Urothelium cell line (cell line): ENCODE data around the gene RASA2.

Experiments used
- DNase-seq: peaks from one replicate; pipeline ENCODE4 v3.0.0; 2011; ENCODE audit warnings: low spot score, mixed read lengths
- FAIRE-seq: peaks from 2 replicates; lab custom pipeline; 2011; peaks lifted over from hg19 to GRCh38; lab: Jason Lieb, UNC

RASA2 gene

GRCh38 chr3:141486746-141487520 lies at the start of gene RASA2:
TSS of gene RASA2 (plus strand) at chr3:141487027. CDS start at chr3:141487084, 57 bp downstream.
- no peak for FAIRE-seq
- peak; percentile 89 for DNase-seq

DNA sequence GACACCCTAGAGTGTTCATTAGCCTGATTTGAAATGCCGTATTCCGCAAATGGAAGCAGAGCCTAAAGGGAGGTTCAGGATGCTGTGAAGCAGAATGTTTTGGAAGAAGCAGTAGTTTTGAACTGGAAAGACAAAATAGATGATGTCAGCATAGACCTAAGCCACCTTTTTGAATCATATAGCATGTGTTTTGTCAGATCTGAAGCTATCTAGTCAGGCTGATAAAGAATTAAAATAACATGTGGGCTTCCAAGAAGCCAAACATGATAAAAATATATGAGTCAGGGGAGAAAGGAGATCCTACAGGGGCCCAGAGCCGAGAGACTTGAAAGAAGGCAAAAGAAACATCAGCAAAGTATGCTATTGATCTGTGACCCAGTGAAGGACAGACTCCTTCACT lies 47.2 kb upstream of the RASA2 start:
- no peak for FAIRE-seq
- DNase-seq, result no peak

DNA sequence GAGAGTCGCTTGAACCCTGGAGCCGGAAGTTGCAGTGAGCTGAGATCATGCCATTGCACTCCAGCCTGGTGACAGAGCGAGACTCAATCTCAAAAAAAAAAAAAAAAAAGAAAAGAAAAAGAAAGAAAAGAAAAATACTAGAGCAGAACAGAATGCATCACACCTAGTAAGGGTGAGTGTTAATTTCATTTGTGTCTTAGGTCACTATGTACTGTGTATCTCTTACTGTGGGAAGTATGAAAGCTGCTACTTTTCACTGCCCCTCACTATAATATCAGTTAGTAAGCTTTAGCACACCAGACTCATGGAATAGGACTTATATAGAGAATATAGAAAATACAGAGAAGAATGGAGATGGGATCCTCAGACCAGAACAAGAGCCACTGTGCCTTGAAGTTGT lies 45.9 kb upstream of the RASA2 start:
- FAIRE-seq (no peak), DNase-seq (no peak)

- DNase-seq (peak; percentile 75), FAIRE-seq (no peak)
Measured at GRCh38 chr3:141441381-141442364, 45.2 kb upstream of the RASA2 start.

- FAIRE-seq, result no peak
- DNase-seq, result no peak
Measured at GRCh38 chr3:141442446-141442845, 44.4 kb upstream of the RASA2 start.

GRCh38 chr3:141442914-141443313 lies 43.9 kb upstream of the RASA2 start:
- DNase-seq, result no peak
- no peak for FAIRE-seq

DNA sequence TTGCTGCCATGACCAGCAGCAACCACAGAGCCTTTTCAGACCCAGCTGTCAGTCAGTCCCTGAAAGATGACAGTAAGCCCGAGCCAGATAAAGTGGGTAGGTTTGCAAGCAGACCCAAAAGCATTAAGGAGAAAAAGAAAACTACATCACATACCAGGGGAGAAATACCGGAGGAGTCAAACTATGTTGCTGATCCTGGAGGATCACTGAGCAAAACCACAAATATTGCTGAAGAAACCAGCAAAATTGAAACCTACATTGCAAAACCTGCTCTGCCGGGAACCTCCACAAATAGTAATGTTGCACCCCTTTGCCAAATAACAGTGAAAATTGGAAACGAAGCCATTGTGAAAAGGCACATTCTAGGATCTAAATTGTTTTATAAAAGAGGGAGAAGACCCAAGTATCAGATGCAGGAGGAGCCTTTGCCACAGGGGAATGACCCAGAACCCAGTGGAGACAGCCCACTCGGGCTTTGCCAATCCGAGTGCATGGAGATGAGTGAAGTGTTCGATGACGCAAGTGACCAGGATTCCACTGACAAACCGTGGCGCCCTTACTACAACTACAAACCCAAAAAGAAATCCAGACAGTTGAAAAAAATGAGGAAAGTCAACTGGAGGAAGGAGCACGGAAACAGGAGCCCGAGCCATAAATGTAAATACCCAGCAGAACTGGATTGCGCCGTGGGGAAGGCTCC lies 42.1 kb upstream of the RASA2 start:
- FAIRE-seq (no peak), DNase-seq (no peak)

DNA sequence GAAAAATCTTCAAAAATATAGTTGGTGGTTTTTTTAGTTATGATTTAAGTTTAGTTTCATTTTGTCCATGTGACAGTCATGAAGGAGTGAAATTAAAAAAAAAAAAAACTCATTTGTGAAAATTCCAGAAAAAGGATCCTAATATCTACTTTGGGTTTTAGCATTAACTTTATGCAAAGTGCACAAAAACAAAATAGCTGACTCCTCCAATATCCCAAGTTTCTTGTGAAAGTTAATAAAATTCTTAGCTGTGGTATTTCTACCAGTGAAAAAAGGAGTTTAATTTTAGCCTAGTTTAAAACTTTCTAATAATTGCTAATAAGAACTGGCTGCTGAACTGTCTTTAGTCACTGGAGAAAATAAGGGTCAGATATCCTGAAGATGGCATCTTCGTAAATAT lies 40.8 kb upstream of the RASA2 start:
- no peak for DNase-seq
- no peak for FAIRE-seq

GRCh38 chr3:141446737-141447136 lies 40.1 kb upstream of the RASA2 start:
- FAIRE-seq (no peak), DNase-seq (no peak)

DNA sequence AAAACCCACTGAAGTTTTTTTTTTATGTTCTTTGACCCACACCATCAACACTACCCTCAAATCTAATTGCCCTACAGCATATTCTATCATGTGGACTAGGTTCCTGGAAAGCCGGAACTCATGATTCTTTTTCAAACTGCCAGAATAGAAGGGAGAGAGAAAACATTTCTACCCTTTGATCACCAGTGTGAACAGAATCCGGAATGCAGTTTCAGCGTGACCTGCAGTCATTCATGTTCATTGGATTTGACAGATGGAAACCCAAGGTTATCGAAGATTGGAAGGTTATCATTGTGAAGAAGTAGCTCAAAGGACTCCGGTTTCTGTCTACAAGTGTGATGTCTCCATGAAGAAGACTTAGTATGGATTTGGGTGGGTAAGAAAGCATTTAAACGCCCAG lies 39.4 kb upstream of the RASA2 start:
- FAIRE-seq (no peak), DNase-seq (no peak)

DNA sequence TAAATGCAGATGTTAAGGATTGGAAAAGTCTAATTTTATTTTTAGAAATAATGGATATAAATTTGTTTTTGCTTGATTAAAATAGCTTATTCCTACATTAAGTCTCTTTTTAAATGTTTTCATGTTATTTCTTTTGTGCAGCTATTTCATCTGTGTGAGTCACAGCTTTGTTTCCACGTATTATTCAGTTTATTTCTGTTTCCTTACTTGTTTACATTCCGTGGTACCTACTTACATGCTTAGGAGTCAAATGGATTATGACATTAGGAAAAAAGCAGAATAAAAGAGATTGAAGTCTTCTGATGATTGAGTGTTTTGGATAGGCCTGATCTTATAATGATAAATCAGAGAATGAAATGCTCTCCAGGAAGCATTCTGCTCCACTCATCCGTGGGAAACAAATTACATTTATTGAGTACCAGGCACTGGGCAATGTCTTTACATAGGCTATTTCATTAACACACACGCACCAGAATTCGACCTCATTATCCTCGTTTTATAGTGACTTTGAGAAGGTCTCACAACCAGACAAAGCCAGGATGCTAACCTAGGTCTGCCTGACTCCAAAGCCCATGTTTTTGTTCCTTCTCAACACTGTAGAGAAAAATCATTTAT lies 38.1 kb upstream of the RASA2 start:
- no peak for FAIRE-seq
- no peak for DNase-seq

DNA sequence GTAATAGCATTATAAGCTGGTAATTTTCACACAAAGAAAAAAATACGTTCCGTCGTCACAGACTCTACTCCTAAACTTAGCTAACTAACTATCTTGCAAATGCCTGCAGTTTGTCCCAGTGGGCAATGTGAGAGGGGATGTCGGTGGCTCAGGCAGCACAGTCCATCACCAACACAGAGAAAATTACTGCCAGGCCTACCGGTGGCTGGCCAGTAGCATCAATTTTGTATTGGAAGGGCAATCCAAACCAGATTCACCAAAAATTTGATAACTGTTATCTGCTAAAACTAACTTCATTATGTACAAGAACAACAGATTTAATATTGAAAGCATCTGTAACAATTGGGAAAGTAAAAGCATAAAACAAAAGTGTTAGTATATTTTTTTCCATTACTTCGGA lies 37.4 kb upstream of the RASA2 start:
- FAIRE-seq, result no peak
- no peak for DNase-seq

DNA sequence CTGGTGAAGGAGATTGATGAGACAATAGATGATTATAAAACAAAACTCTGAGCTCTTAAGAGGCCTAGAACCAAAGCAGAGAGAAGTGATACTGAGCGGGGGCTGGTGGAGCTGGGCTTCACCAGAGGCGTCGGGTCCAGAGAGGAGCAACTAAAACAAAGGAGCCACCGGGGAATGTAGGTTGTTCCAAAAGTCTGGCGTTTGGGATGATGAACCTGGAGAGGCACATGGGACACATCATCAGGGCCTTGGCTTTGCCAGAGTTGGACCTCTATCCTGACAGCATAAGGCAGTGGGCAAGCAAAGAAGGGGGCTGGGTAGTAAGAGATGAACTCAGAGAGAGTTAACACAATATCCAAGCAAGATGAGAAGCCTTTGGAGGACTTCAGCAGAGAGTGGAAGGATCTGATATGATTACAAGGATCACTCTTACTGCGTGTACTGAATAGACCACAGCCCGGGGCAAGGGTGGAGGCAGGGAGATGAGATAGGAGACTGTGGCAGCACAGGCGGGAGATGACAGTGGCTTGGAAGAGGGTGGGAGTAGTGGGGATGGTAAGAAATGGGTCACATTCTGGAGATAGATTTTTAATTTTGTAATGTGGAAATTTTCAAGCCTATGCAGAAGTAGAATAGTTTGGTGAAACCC lies 36.0 kb upstream of the RASA2 start:
- no peak for DNase-seq
- FAIRE-seq, result no peak

DNA sequence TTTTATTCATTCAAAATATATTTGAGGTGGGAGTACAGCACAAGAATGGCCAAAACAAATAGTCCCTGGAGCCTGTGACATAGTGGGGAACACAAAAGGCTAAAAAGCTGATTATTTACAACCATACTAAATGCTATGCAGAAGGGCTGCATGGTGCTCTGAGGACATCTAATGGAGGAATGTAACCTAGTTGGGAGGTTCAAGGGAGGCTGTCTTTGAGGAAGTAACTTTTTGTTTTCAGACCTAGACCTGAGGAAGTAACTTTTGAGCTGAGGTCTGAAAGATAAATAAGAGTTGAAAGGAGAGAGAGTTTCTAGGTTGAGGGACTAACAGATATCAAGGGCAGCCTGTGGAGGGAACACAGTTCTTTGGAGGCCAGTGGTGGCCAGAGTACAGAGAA lies 34.8 kb upstream of the RASA2 start:
- DNase-seq, result no peak

GRCh38 chr3:141452773-141453172 lies 34.1 kb upstream of the RASA2 start:
- DNase-seq (no peak), FAIRE-seq (no peak)

More for the DNA sequence above, 34.8 kb upstream of the RASA2 start:
- no peak for FAIRE-seq

GRCh38 chr3:141454054-141454453 lies 32.8 kb upstream of the RASA2 start:
- DNase-seq (no peak), FAIRE-seq (no peak)

DNA sequence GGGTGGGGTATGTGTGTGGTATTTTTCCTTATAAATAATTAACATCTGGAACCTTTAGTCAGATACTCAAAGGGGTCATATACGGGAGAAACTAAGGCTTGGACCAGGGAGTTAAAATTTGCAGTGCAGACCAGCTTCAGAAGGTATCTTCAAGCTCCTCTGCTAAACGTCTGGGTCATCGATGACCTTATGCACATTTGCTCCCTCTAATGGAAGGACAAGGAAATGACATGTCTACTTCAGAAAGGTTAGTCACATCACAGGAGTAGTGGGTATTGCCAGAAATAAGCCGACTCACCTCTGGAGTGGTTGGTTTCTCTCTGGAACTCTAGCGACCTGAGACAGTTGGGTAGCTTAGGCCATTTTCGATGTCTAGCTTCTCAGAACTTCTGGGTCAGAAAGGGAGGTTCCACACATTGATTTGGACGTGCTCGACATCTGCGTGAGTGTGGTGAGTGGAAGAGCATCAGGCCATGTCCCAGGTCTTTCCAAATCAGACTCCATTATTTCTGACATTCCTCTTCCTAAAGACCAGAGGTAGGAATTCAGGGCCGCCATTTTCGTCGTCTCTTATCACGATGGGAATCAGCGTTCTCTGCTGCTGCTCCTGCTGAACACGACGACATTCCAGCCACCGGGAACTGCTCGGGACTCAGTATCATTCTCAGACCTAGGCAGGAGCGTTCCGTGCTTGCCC lies 31.8 kb upstream of the RASA2 start:
- peak; percentile 77 for DNase-seq
- FAIRE-seq, result no peak

DNA sequence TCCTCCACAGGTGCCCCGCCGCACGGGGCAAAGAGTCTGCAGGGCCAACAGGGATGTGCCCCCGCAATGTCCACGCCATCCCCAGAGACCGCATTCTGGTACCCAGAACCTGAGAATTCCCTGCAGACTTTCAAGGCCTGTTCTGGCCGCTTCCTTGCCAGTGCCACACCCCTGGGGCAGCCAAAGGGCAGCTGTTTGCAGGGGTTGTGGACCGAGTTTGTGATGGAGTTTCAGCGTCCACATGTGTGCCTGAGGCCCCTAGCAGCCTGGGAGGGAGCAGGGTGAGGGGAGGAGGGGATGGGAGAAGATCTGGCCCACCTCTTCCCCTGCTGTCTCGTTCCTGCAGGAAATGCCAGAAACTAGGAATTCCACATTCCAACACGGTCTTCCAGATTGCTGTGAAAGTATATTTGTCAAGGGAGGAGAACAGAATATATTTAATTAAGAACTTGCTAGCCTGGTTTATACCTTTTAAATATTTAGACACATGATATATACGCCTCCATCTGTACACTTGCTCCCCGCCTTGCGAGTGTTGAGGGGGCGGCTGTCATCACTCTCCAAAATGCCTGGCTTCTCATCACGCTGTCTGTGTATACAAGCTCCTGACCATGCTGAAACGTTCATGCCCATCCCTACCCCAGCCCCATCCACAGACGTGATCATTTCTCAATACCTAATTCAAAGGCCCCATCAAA lies 31.1 kb upstream of the RASA2 start:
- no peak for DNase-seq
- no peak for FAIRE-seq

DNA sequence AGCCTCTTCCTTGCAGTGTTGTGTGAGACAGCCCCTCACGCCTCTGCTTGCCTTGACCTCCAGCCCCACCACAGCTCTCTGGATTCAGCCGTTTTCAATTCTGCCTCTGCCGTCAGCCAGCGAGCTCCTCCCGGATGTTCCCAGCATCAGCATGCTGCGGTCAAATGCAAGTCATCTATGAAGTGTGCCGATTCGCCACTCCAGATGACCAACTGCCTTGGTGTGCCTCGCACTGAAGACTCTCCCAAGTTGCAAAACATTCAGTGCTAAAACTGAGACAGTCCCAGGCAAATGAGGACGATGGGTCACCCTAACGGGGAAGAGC lies 30.6 kb upstream of the RASA2 start:
- DNase-seq, result no peak

More for the DNA sequence above, 30.6 kb upstream of the RASA2 start:
- FAIRE-seq, result no peak
